Measurements from ENCODE around the gene ITGAL. TPM values are rescaled to one million over a fixed set of nuclear protein-coding genes. Genes with fewer than 3 reads are reported as not detected.

Gene ITGAL
- total and polyA plus RNA-seq, 4 donors = 0.77 to 14.3 (median 10.8) TPM

DNA sequence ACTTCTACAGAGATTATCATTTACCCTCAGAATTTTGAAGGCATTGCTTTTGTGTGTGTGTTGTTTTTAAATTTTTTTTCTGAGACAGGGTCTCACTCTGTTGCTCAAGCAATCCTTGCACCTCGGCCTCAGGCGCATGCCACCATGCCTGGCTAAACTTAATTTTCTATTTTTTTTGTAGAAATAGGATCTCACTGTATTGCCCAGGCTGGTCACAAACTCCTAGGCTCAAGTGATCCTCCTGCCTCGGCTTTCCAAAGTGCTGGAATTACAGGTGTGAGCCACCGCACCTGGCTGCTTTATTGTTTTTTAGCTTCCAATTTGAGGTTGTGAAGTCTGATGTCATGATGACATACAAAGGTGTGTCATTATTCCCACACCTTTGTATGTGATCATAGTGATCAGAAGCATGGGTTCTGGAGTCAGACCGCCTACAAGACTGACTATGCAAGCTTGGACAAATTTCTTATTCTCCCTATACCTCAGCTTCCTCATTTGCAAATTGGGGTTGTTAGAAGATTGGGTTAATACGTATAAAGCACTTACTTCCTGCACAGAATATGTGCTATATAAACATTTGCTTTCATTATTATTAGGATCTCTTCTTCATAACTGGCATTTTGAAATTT is 32.7 kb upstream of the ITGAL start:
- 83 to 84% methylated on average over 6 of the region's 6 CpGs for WGBS, 2 donors
- no peak for ATAC-seq (ENCODE audit: low FRiP score)
- no peak overlapping the region for H3K4me3 ChIP-seq (ENCODE audit: low read length in 2 of 2)
- no peak for DNase-seq
- intact Hi-C loops (cut with DNase I) = loop anchor here in 1 of 2 donors (10.0 kb wide), 1 partner anchor 215 kb away; the partner anchor contains the start of genes FBRS and PRR14
- H3K27me3 ChIP-seq (ENCODE audit: control insufficient read depth in 1 of 2, insufficient read depth in 2 of 2, low read length in 1 of 2) = peaks cover 0 to 1% of the 10 kb centered on the region in 2 donors
- no peaks in the 10 kb centered on the region for H3K4me1 ChIP-seq (ENCODE audit: control insufficient read depth in 1 of 2, insufficient read depth in 2 of 2, low read length in 2 of 2)
- H3K27ac ChIP-seq (ENCODE audit: low read depth in 1 of 2, low read length in 2 of 2) = no peak overlapping the region
- H3K36me3 ChIP-seq (ENCODE audit: control insufficient read depth in 1 of 2, insufficient read depth in 2 of 2, low read length in 1 of 2) = no peaks in the 10 kb centered on the region
- H3K9me3 ChIP-seq (ENCODE audit: control insufficient read depth, low read length) = no peaks in the 10 kb centered on the region

- intact Hi-C loops (cut with DNase I) = loop anchor here in 1 of 2 donors (10.0 kb wide), 1 partner anchor 211 kb away; the partner anchor contains the start of genes FBRS and PRR14
- Histone ChIP-seq H3K4me1 (ENCODE audit: control insufficient read depth in 1 of 2, insufficient read depth in 2 of 2, low read length in 2 of 2) (no peaks in the 10 kb centered on the region), H3K4me3 (ENCODE audit: low read length in 2 of 2) (no peak overlapping the region), H3K9me3 (ENCODE audit: control insufficient read depth, low read length) (no peaks in the 10 kb centered on the region), H3K36me3 (ENCODE audit: control insufficient read depth in 1 of 2, insufficient read depth in 2 of 2, low read length in 1 of 2) (no peaks in the 10 kb centered on the region), H3K27me3 (ENCODE audit: control insufficient read depth in 1 of 2, insufficient read depth in 2 of 2, low read length in 1 of 2) (no peaks in the 10 kb centered on the region), H3K27ac (ENCODE audit: low read depth in 1 of 2, low read length in 2 of 2) (no peak overlapping the region)
- 95 to 100% methylated on average over 2 of the region's 2 CpGs for WGBS, 2 donors
- DNase-seq (no peak), ATAC-seq (ENCODE audit: low FRiP score) (no peak)
Observed at GRCh38 chr16:30443631-30444030, 28.9 kb upstream of the ITGAL start.

- DNase-seq (no peak), ATAC-seq (ENCODE audit: low FRiP score) (no peak)
- no peak overlapping the region for H3K27ac ChIP-seq (ENCODE audit: low read depth in 1 of 2, low read length in 2 of 2)
- H3K4me1 ChIP-seq (ENCODE audit: control insufficient read depth in 1 of 2, insufficient read depth in 2 of 2, low read length in 2 of 2) = no peaks in the 10 kb centered on the region
- H3K9me3 ChIP-seq (ENCODE audit: control insufficient read depth, low read length) = no peaks in the 10 kb centered on the region
- no peaks in the 10 kb centered on the region for H3K27me3 ChIP-seq (ENCODE audit: control insufficient read depth in 1 of 2, insufficient read depth in 2 of 2, low read length in 1 of 2)
- H3K36me3 ChIP-seq (ENCODE audit: control insufficient read depth in 1 of 2, insufficient read depth in 2 of 2, low read length in 1 of 2) = no peaks in the 10 kb centered on the region
- intact Hi-C loops (cut with DNase I) = loop anchor here in 1 of 2 donors (5.0 to 10.0 kb wide), 2 partner anchors 83 to 210 kb away; partner anchors contain the start of genes FBRS, PRR14 and ZNF768
- WGBS, 2 donors = 94 to 96% methylated on average over 29 of the region's 29 CpGs
- peak overlapping the region; percentile 68 to 87 for H3K4me3 ChIP-seq (ENCODE audit: low read length in 2 of 2)
Observed at GRCh38 chr16:30444231-30445148, 28.1 kb upstream of the ITGAL start.

GRCh38 chr16:30445149-30445407 is 27.5 kb upstream of the ITGAL start:
- peak overlapping the region; percentile 68 to 87 for H3K4me3 ChIP-seq (ENCODE audit: low read length in 2 of 2)
- intact Hi-C loops (cut with DNase I) = loop anchor here in 1 of 2 donors (5.0 to 10.0 kb wide), 2 partner anchors 82 to 210 kb away; partner anchors contain the start of genes FBRS, PRR14 and ZNF768
- H3K9me3 ChIP-seq (ENCODE audit: control insufficient read depth, low read length) = no peaks in the 10 kb centered on the region
- no peaks in the 10 kb centered on the region for H3K36me3 ChIP-seq (ENCODE audit: control insufficient read depth in 1 of 2, insufficient read depth in 2 of 2, low read length in 1 of 2)
- no peak overlapping the region for H3K27ac ChIP-seq (ENCODE audit: low read depth in 1 of 2, low read length in 2 of 2)
- H3K27me3 ChIP-seq (ENCODE audit: control insufficient read depth in 1 of 2, insufficient read depth in 2 of 2, low read length in 1 of 2) = no peaks in the 10 kb centered on the region
- DNase-seq (no peak), ATAC-seq (ENCODE audit: low FRiP score) (no peak)
- no peaks in the 10 kb centered on the region for H3K4me1 ChIP-seq (ENCODE audit: control insufficient read depth in 1 of 2, insufficient read depth in 2 of 2, low read length in 2 of 2)
- WGBS, 2 donors = 40 to 42% methylated on average over 11 of the region's 11 CpGs

- intact Hi-C loops (cut with DNase I) = loop anchor here in 1 of 2 donors (5.0 to 10.0 kb wide), 2 partner anchors 82 to 209 kb away; partner anchors contain the start of genes FBRS, PRR14 and ZNF768
- Histone ChIP-seq H3K4me1 (ENCODE audit: control insufficient read depth in 1 of 2, insufficient read depth in 2 of 2, low read length in 2 of 2) (no peaks in the 10 kb centered on the region), H3K9me3 (ENCODE audit: control insufficient read depth, low read length) (no peaks in the 10 kb centered on the region), H3K27me3 (ENCODE audit: control insufficient read depth in 1 of 2, insufficient read depth in 2 of 2, low read length in 1 of 2) (no peaks in the 10 kb centered on the region), H3K36me3 (ENCODE audit: control insufficient read depth in 1 of 2, insufficient read depth in 2 of 2, low read length in 1 of 2) (no peaks in the 10 kb centered on the region), H3K4me3 (ENCODE audit: low read length in 2 of 2) (peak within 1 kb of the TSS; percentile 68 to 87), H3K27ac (ENCODE audit: low read depth in 1 of 2, low read length in 2 of 2) (peak within 1 kb of the TSS; percentile 61 to 64)
- DNase-seq = peak; percentile 98 to 99
- peak; percentile 96 for ATAC-seq (ENCODE audit: low FRiP score)
- WGBS, 2 donors = 0% methylated on average over 44 to 59 of the region's 59 CpGs
Observed at GRCh38 chr16:30445408-30446202, 26.9 kb upstream of the ITGAL start, which contains the start of gene SEPHS2. TSS of gene SEPHS2 (minus strand) at chr16:30445874. CDS start at chr16:30445727, 147 bp downstream.

DNA sequence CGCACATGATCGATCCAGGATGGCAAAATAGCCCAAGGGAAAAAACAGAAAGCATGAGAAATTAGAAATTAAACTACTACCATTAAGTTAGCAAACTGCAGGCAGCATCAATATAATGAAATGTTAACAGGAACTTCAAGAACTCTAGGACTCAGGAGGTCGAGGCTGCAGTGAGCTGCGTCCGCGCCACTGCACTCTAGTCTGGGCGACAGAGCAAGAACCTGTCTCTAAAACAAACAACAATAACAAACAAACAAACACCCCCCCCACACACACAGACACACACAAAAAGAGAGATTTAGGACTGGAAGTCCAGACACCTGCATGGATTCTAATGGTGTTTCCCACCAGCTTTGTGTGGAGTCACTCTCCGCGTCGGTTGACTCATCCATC is 26.3 kb upstream of the ITGAL start:
- 80 to 83% methylated on average over 10 of the region's 10 CpGs for WGBS, 2 donors
- no peaks in the 10 kb centered on the region for H3K4me1 ChIP-seq (ENCODE audit: control insufficient read depth in 1 of 2, insufficient read depth in 2 of 2, low read length in 2 of 2)
- H3K36me3 ChIP-seq (ENCODE audit: control insufficient read depth in 1 of 2, insufficient read depth in 2 of 2, low read length in 1 of 2) = no peaks in the 10 kb centered on the region
- H3K27me3 ChIP-seq (ENCODE audit: control insufficient read depth in 1 of 2, insufficient read depth in 2 of 2, low read length in 1 of 2) = no peaks in the 10 kb centered on the region
- intact Hi-C loops (cut with DNase I) = loop anchor here in 1 of 2 donors (5.0 to 10.0 kb wide), 2 partner anchors 81 to 209 kb away; partner anchors contain the start of genes FBRS, PRR14 and ZNF768
- no peaks in the 10 kb centered on the region for H3K9me3 ChIP-seq (ENCODE audit: control insufficient read depth, low read length)
- DNase-seq (no peak), ATAC-seq (ENCODE audit: low FRiP score) (no peak)
- peak overlapping the region in 1 of 2 donors; percentile 22 for H3K27ac ChIP-seq (ENCODE audit: low read depth in 1 of 2, low read length in 2 of 2)
- H3K4me3 ChIP-seq (ENCODE audit: low read length in 2 of 2) = no peak overlapping the region

DNA sequence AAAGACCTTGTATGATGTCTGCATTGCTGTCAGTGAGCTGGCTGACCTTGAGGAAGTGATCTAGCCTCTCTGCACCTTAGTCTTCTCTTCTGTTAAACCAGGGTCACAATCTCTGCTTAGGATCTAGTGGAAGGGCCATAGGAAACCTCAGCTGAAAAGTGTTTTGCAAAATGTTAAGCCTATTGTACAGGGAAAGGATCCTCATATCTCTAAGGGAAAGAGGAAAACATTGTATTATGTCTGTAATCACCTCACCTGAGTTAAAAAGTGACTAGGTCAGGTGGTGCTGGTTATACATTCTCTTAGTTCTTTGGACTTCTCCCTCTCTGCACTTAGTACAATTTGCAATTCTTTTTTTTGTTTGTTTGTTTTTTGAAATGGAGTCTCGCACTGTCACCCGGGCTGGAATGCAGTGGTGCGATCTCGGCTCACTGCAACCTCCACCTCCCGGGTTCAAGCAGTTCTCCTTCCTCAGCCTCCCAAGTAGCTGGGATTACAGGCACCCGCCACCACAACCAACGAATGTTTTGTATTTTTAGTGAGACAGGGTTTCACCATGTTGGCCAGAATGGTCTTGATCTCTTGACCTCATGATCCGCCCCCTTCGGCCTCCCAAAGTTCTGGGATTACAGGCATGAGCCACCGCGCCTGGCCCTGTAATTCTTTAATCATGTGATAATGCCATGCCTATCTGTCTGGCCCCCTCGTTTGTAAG is 24.9 kb upstream of the ITGAL start:
- DNase-seq (no peak), ATAC-seq (ENCODE audit: low FRiP score) (no peak)
- WGBS, 2 donors = 82 to 85% methylated on average over 12 of the region's 12 CpGs
- H3K36me3 ChIP-seq (ENCODE audit: control insufficient read depth in 1 of 2, insufficient read depth in 2 of 2, low read length in 1 of 2) = no peaks in the 10 kb centered on the region
- intact Hi-C loops (cut with DNase I) = loop anchor here in 1 of 2 donors (5.0 to 10.0 kb wide), 2 partner anchors 80 to 207 kb away; partner anchors contain the start of genes FBRS, PRR14 and ZNF768
- H3K4me1 ChIP-seq (ENCODE audit: control insufficient read depth in 1 of 2, insufficient read depth in 2 of 2, low read length in 2 of 2) = no peaks in the 10 kb centered on the region
- no peaks in the 10 kb centered on the region for H3K9me3 ChIP-seq (ENCODE audit: control insufficient read depth, low read length)
- H3K27ac ChIP-seq (ENCODE audit: low read depth in 1 of 2, low read length in 2 of 2) = no peak overlapping the region
- no peaks in the 10 kb centered on the region for H3K27me3 ChIP-seq (ENCODE audit: control insufficient read depth in 1 of 2, insufficient read depth in 2 of 2, low read length in 1 of 2)
- H3K4me3 ChIP-seq (ENCODE audit: low read length in 2 of 2) = no peak overlapping the region

All from aorta (tissue), 5 donors.